Stimulated activated CD8-positive, alpha-beta memory T cell treated with anti-CD3 and anti-CD28 coated beads, Interleukin-12 subunit alpha, Interleukin-12 subunit beta, amount 100 ng/mL, for 24 hours (primary cell): ENCODE data around the gene LIN28B.
"Not testable (repeated sequence)": the region's sequence is repeated elsewhere in the genome, so short reads cannot be mapped to it uniquely, and the experiment has no call there.

Experiments used
- DNase-seq: peaks from one replicate; pipeline ENCODE4 v3.0.0-alpha.2; 2020; ENCODE audit errors: extremely low read depth

Gene LIN28B

DNA sequence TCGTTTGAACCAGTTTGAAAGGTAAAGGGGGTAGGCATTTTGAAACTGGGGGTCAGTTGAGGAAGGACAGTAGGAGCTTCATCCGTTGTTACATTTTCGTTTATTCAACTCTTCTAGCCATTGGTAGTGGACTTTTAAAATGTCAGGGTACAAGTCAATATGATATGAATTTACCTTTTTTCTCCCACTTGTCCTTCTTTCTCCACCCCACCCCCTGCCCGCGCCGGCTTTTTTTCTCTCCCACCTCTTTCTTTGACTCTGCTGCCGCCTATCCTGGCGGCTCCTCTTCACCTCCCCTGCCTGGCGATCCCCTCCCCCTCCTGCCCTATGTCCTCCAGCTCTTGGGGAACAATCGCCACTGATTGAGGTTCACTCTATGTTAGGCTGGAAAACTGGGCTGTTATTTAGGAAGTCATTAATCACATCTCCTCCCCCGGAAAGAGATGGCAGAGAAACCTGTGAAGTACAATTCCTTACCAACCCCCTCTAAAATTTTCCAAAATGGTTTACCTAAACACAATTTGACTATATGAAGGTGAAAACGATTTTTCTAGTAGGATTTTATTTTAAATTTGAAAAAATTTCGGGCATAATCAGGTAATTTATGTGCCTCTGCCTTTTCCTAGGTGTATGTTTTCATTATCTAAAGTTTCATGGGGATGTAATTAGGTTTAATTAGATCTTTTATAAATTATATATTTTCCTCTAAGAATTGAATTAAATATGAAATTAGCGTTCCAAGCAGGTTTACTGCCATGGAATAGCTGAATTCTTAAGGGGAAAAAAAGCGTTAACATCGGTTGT, 778 bp upstream of the LIN28B start:
- no peak for DNase-seq

DNA sequence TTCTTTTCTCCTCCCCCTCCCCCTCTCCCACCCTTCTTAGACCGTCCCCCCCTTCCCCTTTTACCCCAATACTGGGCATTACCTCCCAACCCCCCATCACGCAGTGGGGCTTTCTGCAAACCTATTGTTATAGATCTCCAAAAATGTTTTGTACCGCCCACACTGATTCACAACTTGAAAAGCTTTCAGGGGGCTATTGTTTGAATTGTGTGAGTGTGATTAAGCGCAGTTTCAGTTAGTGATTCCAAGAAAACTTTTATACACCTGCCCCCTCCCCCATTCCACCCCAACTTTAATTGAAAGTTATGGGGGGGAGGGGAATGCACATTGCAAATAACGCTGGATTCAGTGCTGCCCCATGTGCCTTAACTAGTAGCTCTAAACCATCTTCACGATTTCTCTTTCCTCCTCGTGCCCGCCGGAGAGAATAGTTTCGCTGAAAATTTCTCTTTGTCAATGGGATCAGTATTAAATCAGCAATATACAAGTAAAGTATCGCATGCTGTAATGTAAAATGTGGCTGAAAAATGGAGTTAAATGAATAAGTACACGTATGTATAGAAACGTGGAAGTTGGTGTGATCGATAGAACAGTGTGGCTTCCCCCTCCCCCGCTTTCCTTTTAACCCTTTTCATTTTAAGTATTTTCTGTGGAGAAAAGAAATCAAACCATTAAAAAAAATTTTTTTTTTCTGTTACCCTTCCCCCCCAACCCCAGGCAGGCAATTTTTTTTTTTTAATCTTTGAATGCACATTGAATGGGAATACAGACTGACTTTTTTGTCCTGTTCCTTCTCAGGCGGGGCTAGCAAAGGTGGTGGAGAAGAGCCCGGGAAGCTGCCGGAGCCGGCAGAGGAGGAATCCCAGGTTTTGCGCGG, 632 bp downstream of the LIN28B start:
- no peak for DNase-seq

DNA sequence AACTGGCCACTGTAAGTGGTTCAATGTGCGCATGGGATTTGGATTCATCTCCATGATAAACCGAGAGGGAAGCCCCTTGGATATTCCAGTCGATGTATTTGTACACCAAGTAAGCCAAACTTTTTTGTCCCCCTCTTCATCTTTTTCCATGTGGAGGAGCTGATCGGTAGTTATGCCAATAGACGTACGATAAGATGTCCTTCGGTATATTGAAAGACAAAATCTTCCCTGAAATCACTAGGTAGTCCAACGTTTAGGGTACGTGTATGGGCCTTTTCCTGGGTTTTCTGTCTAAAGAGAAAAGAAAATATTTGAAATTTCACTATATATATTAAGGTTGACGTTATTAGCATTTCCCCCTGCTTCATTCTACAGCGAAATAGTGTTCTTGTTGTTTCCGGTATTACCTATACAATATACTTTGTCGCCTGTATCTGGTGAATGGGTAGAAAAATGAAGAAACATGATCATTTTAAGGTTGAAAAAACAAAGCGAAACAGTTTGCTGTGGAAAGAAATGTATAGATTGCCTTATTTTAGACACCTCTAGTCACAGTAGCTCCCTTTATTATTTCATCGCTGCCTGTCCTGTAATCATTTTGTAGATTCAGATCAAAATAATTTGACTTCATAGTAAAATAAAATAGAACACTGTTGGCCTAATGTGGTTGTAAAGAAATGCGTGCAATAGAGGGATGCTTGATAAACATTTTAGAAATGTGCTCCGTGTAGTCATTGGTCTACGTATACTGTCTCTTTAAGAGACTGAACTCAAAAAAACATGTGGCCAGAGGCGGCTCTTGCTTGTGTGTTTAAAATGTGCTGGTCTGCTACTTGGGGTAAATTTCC, 1.5 kb downstream of the LIN28B start:
- no peak for DNase-seq

DNA sequence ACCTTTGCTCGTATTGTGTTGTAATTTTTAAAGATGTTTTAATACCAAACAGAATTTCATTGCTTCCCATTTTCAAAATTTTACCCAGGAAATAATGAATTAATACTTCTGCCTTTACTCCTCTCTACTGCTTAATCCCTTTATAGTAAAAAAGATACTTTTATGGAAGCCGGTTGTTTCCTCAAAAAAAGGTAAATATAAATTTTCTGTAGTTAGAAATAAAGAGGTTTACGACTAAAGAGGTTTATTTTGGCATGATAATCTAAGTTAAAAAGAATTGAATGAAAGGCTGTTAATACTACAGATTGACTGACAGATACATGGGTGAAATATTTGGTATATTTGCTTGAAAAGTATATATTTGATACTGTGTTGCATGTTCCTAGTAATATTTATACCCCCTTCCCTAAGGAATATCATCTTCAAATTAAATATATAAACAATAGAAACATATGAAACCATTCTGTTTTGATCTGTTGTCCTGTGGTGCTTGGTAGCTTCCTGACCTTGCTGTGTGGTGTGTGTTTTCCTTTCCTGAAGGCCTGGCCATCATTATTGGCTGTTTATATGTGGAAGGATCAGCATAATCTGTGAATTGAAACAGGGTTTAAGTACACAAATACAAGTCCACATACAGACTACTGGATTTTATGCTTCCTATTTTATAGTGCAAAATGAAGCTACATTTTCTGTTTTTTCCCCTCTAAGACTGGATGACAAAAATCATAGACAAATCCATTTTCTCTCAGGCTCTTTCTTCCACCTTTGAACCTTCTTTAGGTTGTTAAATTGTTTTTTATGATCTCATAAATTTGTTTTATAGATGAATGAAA, 2.3 kb downstream of the LIN28B start:
- no peak for DNase-seq

DNA sequence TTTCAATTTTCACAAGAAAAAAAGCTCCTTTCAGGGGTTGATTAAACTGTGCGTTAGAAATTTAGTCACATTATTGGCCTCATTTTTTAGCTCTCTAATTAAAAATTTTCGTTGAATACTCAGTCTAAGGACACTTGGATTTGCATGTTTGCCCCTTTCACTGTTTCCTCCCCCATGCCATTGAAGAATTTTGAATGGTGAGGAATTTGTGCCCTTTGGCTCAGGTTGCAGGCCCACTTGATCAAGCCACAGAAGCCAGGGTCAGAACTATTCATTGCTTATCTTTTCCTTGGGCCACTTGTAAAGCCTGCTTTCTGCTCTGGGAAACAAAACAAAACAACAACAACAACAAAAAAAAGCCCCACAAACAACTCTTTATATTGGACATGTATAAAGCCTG, 12.2 kb downstream of the LIN28B start:
- no peak for DNase-seq

DNA sequence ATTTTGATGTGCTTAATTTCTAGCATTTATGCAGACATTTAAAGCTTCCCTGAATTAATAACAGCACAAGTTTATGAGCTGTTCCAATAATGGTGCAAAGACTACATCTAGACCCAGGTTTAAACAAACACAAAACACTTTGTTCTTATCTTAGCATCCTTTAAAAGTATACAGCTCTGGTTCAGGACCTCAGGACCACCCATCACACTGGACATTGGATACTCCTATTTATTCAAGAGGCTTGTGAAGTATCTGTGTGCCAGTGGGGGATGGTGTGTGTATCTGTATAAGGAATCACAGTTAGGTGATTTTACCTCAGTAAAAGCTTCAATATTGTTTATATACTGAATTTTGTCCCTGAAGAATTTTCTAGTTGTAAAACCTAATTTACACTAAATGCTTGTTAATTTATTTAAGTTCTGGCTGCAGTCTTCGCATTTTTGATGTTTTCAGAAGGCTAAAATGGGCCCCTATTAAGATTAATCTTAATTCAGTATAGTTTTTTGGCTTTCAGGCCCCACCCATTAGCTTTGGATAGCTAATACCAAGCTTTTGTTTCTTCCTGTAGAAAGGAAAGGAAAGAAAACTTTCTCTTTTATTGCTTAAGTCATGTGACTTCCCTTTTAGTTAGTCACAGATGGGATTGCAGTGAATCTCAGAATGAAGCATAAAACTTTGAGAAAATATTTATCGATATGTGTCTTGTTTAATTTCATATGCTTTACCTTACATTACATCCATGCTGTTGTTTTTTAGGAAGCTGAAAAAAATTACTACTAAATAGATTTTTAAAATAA, 13.1 kb downstream of the LIN28B start:
- DNase-seq: no peak

DNA sequence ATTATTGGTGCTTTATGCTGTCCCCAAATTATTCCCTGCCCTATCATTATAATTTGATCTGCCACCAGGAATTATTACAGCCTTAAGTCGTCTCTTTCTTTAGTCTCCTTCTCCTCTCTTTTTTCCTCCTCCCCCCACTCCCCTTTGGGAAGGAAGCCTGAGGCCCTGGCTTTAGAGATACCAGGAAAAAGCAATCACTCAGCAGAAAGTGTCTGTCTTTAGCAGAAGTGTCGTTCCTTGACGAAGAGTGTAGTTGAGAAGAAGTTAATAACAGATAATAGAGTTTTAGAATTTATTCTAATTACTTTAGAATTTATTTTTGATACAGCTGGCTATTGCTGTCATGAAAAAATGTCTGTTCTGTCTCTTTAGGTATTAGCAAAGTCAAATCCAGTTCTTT, 16.5 kb downstream of the LIN28B start:
- no peak for DNase-seq

DNA sequence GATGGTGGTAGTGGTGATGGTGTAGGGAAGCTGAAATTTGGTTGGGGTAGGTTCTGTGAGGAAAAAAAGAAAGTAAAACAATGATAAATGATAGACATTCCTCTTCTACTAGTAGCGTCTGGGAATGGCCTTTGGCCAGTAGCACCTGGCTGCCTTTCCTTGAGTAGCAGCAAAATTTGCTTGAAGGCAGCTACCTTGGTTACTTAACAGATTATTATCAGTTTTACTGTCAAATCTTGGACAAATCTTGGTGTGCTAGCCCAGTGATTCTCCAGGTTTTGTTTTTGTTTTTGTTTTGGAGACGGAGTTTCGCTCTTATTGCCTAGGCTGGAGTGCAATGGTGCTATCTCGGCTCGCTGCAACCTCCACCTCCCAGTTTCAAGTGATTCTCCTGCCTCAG, 26.4 kb downstream of the LIN28B start:
- DNase-seq: no peak

DNA sequence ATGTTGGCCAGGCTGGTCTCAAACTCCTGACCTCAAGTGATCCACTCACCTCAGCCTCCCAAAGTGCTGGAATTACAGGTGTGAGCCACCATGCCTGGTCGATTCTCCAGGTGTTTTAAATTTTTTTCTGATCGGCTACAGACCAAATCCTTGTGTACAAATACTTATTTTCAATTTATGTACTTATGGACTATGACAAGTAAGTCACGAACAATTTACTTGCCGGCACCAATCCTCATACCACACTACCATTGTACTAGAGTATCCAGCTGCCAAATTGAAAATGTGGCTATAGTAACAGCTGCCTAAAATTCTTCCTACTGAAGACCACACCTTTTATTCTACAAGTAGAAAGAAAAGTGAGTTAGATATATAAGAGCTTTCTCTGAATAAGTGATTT, 26.9 kb downstream of the LIN28B start:
- no peak for DNase-seq

DNA sequence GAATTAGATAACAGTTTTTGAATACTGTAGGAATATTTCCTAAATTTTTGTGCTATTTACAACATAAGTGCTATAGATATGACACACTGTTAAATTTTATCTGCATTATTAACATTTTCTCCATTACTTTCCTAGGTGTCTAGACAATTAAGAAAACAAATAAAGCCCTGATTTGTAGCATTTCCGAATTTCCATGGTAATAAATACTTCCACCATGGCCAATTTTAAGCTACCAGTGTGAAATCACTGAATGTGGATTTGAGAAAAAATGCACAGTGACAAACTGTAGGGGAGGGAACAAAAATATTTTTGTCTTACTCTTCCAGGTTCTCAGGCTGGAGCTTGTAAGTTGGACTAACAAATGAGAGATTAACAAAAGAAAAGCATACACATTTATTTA, 27.9 kb downstream of the LIN28B start:
- DNase-seq: no peak

DNA sequence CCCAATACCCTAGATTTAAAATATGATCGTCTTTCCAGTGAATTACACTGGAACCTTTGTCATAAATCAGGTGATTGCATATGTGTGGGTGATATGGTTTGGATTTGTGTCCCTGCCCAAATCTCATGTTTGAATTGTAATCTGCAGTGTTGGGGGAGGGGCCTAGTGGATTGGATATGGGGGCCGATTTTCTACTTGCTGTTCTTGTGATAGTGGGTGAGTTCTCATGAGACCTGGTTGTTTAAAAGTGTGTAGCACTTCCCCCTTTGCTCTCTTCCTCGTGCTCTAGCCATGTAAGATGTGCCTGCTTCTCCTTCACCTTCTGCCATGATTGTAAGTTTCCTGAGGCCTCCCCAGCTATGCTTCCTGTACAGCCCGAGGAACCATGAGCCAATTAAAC, 29.0 kb downstream of the LIN28B start:
- not testable (repeated sequence) for DNase-seq

DNA sequence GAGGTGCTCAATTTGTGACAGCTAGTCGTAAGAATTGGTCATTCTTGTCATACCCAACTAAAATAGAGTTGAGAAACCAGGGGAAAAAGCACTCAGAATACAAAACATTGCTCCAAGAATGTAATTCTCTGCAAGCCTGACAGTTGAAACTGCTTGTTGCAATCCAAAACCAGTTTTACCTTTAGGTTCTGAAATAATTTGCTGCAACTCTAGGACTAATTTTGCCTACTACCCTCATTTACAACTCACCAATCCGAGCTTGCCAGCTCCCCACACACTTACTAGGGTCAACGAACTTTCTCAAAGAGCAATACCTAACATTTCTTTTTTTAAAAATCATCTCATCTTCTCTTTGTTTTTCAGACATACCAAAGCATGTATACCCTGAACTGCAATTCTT, 29.7 kb downstream of the LIN28B start:
- DNase-seq: no peak

DNA sequence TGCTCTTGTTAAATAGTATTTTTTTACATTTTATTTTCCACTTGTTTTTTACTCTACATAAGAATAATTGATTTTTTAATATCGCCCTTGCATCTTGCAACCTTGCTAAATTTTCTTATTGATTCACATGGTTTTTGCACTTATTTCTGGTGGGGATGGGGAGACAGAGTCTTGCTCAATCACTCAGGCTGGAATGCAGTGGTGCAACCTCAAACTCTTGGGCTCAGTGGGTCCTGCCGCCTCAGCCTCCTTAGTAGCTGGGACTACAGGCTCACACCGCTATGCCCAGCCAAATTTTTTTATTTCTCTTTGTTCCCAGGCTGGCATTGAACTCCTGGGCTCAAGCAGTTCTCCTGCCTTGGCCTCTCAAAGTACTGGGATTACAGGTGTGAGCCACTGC, 30.3 kb downstream of the LIN28B start:
- DNase-seq: no peak

DNA sequence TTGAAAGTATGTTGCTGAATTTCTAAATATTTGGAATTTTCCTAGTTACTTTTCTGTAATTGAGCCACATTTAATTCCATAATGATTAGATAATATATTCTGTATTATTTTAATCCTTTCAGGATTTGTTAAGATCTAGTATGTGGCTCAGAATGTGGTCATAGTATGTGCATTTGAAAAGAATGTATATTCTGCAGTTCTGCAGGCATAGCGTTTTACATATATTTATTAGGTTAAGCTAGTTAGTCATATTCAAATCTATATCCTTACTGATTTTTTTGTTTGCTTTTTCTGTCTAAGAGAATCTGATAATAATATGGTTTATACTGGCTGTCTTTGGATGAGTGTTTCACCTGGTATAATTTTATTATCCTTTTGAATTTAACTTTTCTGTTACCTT, 33.2 kb downstream of the LIN28B start:
- no peak for DNase-seq

DNA sequence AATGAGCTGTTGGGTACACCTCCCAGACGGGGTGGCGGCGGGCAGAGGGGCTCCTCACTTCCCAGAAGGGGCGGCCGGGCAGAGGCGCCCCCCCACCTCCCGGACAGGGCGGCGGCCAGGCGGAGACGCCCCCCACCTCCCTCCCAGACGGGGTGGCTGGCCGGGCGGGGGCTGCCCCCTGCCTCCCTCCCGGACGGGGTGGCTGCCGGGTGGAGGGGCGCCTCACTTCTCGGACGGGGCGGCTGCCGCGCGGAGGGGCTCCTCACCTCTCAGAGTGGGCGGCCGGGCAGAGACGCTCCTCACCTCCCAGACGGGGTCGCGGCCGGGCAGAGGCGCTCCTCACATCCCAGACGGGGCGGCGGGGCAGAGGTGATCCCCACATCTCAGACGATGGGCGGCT, 34.2 kb downstream of the LIN28B start:
- DNase-seq: not testable (repeated sequence)

DNA sequence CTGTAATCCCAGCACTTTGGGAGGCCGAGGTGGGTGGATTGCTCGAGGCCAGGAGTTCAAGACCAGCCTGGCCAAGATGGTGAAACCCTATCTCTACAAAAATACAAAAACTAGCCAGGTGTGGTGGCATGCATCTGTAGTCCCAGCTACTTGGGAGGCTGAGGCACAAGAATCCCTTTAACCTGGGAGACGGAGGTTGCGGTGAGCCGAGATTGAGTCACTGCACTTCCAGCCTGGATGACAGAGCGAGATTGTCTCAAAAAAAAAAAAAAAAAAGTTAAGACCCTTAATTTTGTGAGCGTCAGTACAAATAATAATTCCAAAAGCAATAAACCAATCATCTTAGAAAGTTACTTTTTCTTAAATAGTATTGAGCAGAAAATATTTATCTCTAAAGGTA, 36.7 kb downstream of the LIN28B start:
- DNase-seq: not testable (repeated sequence)

DNA sequence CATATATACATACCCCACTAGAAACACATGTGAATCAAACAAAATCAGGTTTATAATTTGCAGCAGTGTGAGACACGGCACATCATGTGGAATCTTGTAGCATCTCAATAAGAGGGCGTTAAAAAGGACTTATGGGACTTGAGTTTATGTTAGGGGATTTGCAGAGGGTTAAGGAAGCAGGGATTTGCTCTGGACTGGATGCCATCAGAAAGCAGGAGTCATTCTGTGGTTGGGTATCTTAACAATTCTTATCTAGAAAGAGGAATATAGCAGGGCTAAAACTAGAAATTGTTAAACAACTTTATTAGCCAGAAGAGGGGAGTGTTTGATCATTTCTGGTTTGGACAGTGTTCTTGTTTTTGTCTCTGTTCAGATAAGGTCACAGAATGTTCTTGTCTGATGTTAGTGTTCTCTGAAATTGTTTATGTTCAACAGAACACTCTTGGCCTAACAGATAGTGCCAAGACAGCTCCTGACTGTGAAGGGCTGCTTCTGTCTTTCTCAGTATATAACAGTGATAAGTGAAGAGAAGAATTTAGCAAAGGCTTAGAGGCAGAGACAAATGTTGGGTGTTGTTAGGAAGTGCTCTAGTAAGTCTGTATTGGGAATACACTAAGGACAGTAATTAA, 39.2 kb downstream of the LIN28B start:
- no peak for DNase-seq

DNA sequence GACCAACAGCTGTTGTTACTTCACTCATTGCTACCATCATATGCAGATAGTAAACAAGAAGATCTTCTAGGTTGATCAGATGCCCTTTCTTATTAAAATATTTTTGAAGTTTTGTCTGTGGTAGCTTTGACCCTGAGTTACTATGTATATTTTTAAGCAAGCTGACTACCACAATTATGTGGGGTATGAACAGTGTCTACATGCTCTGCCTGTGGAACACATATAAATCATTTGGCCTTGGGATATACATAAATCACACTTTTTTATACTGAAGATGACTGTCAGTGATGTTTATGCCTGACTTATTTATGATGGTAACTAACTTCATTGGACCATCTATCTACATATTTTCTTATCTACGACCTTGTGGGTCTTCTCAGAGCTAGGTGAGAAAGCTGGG, 44.2 kb downstream of the LIN28B start:
- DNase-seq: no peak

DNA sequence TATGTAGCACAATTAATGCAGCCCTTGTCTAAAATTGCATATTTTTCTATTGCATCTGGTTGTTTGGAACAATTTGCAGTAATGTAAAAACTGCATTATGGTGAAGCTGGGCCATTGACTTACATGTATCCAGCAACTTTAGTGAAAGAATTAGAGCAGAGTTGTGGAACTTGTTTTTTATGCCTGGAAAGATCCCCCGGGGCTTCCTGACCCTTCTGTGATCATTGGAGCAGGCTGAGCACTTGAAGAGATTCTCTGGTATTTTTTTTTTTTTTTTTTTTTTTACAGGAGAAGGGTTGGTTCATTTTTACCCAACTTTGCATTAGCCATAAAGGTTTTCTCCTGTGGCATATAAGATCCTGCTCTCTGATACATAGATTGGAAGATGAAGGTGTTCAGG, 45.0 kb downstream of the LIN28B start:
- DNase-seq: no peak

DNA sequence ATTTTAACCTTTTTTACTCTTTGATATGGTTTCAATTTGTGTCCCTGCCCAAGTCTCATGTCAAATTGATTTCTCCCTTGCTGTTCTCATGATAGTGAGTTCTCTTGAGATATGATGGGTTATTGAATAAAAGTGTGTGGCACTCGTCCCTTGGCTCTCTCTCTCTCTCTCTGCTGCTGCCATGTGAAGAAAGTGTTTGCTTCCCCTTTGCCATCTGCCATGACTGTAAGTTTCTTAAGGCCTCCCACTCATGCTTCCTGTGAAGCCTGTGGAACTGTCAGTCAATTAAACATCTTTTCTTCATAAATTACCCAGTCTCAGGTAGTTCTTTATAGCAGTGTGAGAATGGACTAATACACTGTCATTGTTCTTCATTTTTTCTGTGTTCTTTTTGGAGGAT, 48.5 kb downstream of the LIN28B start:
- no peak for DNase-seq
